ENCODE data around the gene TPK1. TPM values are rescaled to one million over a fixed set of nuclear protein-coding genes. Genes with fewer than 3 reads are reported as not detected.

Gene TPK1
- total and polyA plus RNA-seq, 2 of the 4 experiments (the other 2 are of a cell fraction): 0.38 to 1.8 TPM

- in situ Hi-C loops (cut with MboI; ENCODE audit: low sequenced_read_pairs): no loop called here
Observed at GRCh38 chr7:144738146-144738545, 97.7 kb downstream of the TPK1 start.

More at GRCh38 chr7:144738146-144738545, 97.7 kb downstream of the TPK1 start:
- H2BK15ac ChIP-seq (ENCODE audit: low read depth, low read length): no peak overlapping the region
- H2AK5ac ChIP-seq (ENCODE audit: low read depth, low read length): no peak overlapping the region
- no peak overlapping the region for H3K56ac ChIP-seq (ENCODE audit: extremely low read depth, insufficient read depth, low read length)
- ChIA-PET CTCF (interaction anchor here (1.1 kb wide), 1 partner anchor 17 kb away, joined by 3 read pairs; no protein-coding TSS in a partner anchor), POLR2A (ENCODE audit: unreplicated experiment) (no interaction called here)
- BruUV-seq (replicated peaks): no TSS peak
- no peak overlapping the region for H3K4me2 ChIP-seq (ENCODE audit: low read depth, low read length)
- H2BK5ac ChIP-seq (ENCODE audit: low read depth, low read length, poor library complexity, severe bottlenecking): no peak overlapping the region
- intact Hi-C loops (cut with micrococcal nuclease) (no loop called here), dilution Hi-C loops (cut with HindIII; ENCODE audit: low sequenced_read_pairs, unreplicated experiment) (no loop called here)
- no peak for TF ChIP-seq CHD1 (IDR thresholded peaks at IDR 0.05; ENCODE audit: low read depth, low read length)
- TF ChIP-seq CEBPB (IDR thresholded peaks at IDR 0.05; ENCODE audit: low read depth, low read length): peak; percentile 31; the same call in 1 of the 2 replicates
- no peak overlapping the region for H4K91ac ChIP-seq (ENCODE audit: insufficient read depth, low read depth, low read length)
- no peak overlapping the region for H3K27ac ChIP-seq (ENCODE audit: insufficient read depth, low read length)
- no peak overlapping the region for H3K4me3 ChIP-seq (ENCODE audit: insufficient read depth, low read depth, low read length)
- H3K79me1 ChIP-seq (ENCODE audit: low read depth in 1 of 2, low read length in 2 of 2): no peaks in the 10 kb centered on the region
- DNase-seq (no peak), ATAC-seq (ENCODE audit: low read depth) (no peak)
- no peak overlapping the region for H3K14ac ChIP-seq (replicated peaks; ENCODE audit: low read depth, low read length)
- no peak overlapping the region for H4K5ac ChIP-seq (ENCODE audit: low read depth, low read length)
- H3K27me3 ChIP-seq (ENCODE audit: control insufficient read depth, insufficient read depth, low read length): no peaks in the 10 kb centered on the region
- H2BK20ac ChIP-seq (ENCODE audit: low read depth, low read length): no peak overlapping the region
- no peak overlapping the region for H3K4ac ChIP-seq (ENCODE audit: low read depth, low read length)
- no peaks in the 10 kb centered on the region for H3K9me3 ChIP-seq (ENCODE audit: control insufficient read depth, insufficient read depth, low read length)
- H3K9me1 ChIP-seq (ENCODE audit: insufficient read depth, low read length): no peaks in the 10 kb centered on the region
- WGBS, 2 experiments (ENCODE audit: extremely low coverage in 2 of 2, insufficient read length in 1 of 2): no CpG with 5 or more reads among the region's 3 CpGs
- H2AK9ac ChIP-seq (replicated peaks; ENCODE audit: low read depth, low read length, poor library complexity): no peak overlapping the region
- H4K20me1 ChIP-seq (ENCODE audit: insufficient read depth, low read length): no peaks in the 10 kb centered on the region
- no peak overlapping the region for H3K18ac ChIP-seq (ENCODE audit: low read depth, low read length)
- H3K4me1 ChIP-seq (ENCODE audit: control insufficient read depth, insufficient read depth, low read length): no peaks in the 10 kb centered on the region
- no peak overlapping the region for H3K9ac ChIP-seq (ENCODE audit: low read depth, low read length)
- H4K8ac ChIP-seq (ENCODE audit: low read depth in 2 of 2, low read length in 2 of 2): no peak overlapping the region
- H3K23ac ChIP-seq (ENCODE audit: low read depth, low read length): no peak overlapping the region
- H2BK120ac ChIP-seq (ENCODE audit: low read depth, low read length): no peak overlapping the region
- H3K36me3 ChIP-seq (ENCODE audit: control insufficient read depth, insufficient read depth, low read length): no peaks in the 10 kb centered on the region
- H2AFZ ChIP-seq (replicated peaks; ENCODE audit: low read length, poor library complexity): no peak overlapping the region
